GM19397 (cell line): ENCODE results near the gene NINL.
"Not testable (repeated sequence)": the region's sequence is repeated elsewhere in the genome, so short reads cannot be mapped to it uniquely, and the experiment has no call there.

Source experiments
- ATAC-seq: cut with Tn5 transposase; IDR thresholded peaks from one replicate; pipeline ENCODE4 v1.9.1; 2021; ENCODE audit warnings: mild to moderate bottlenecking, moderate library complexity; ENCODE audit not compliant: unreplicated experiment

The NINL gene

GRCh38 chr20:25487975-25488374 is 97.4 kb downstream of the NINL start:
- no peak for ATAC-seq

- ATAC-seq, result no peak
These were observed 98.0 kb downstream of the NINL start for GRCh38 chr20:25487306-25487705.

- ATAC-seq, result no peak
These were observed 99.0 kb downstream of the NINL start for GRCh38 chr20:25486377-25486776.

- ATAC-seq, result no peak
These were observed 99.5 kb downstream of the NINL start for GRCh38 chr20:25485872-25486271.

- ATAC-seq, result no peak
These were observed 100.3 kb downstream of the NINL start for GRCh38 chr20:25484911-25485511.

GRCh38 chr20:25484224-25484846 is 101.0 kb downstream of the NINL start:
- no peak for ATAC-seq

GRCh38 chr20:25483431-25484132 is 101.7 kb downstream of the NINL start:
- ATAC-seq, result no peak

GRCh38 chr20:25481918-25482253 is 103.4 kb downstream of the NINL start:
- ATAC-seq, result no peak

GRCh38 chr20:25481235-25481917 is 104.0 kb downstream of the NINL start:
- ATAC-seq, result no peak

- no peak for ATAC-seq
These were observed 104.5 kb downstream of the NINL start for GRCh38 chr20:25480797-25481196.

- ATAC-seq, result no peak
These were observed 105.2 kb downstream of the NINL start for GRCh38 chr20:25480156-25480555.

- ATAC-seq, result no peak
These were observed 105.7 kb downstream of the NINL start for GRCh38 chr20:25479638-25480037.

GRCh38 chr20:25478889-25479568 is 106.3 kb downstream of the NINL start:
- no peak for ATAC-seq

- ATAC-seq, result no peak
These were observed 108.1 kb downstream of the NINL start for GRCh38 chr20:25477014-25477882.

- no peak for ATAC-seq
These were observed 109.0 kb downstream of the NINL start for GRCh38 chr20:25476106-25477013.

GRCh38 chr20:25473297-25473696 is 112.0 kb downstream of the NINL start:
- ATAC-seq, result not testable (repeated sequence)

- ATAC-seq, result no peak
These were observed 114.3 kb downstream of the NINL start for GRCh38 chr20:25471020-25471419.

GRCh38 chr20:25470045-25470444 is 115.3 kb downstream of the NINL start:
- ATAC-seq, result no peak

- no peak for ATAC-seq
These were observed 115.8 kb downstream of the NINL start for GRCh38 chr20:25469558-25469957.
